T-helper 17 cell (primary cell): ENCODE results near the gene DTL. TPM values are rescaled to one million over a fixed set of nuclear protein-coding genes. Genes with fewer than 3 reads are reported as not detected.
A peak's percentile ranks its signal among the peaks of the same experiment; 100 is the strongest.

Experiments used
- ATAC-seq: fragments of 150-1000 bp; cut with Tn5 transposase; 2 replicates; pipeline ENCODE4 v1.10.0; 2021; ENCODE audit warnings: mild to moderate bottlenecking, moderate library complexity
- DNase-seq, 3 donors: peaks; one replicate each; pipeline versions ENCODE4 v3.0.0 to v3.0.0-alpha.2; 2020 to 2021
- H3K9me3 ChIP-seq: one replicate; pipeline ENCODE4 v1.7.0; 2013; ENCODE audit warnings: low read length, mild to moderate bottlenecking; ENCODE audit not compliant: control insufficient read depth, poor library complexity, severe bottlenecking
- H3K27ac Mint-ChIP-seq: one replicate; pipeline ENCODE4 v1.8.0; 2022; ENCODE audit warnings: mild to moderate bottlenecking, moderate library complexity, mixed read lengths
- H3K27me3 Mint-ChIP-seq: one replicate; pipeline ENCODE4 v1.8.0; 2022; ENCODE audit warnings: mixed read lengths
- H3K36me3 Mint-ChIP-seq: one replicate; pipeline ENCODE4 v1.8.0; 2022; ENCODE audit warnings: low read depth, mixed read lengths
- H3K4me1 Mint-ChIP-seq: one replicate; pipeline ENCODE4 v1.8.0; 2022; ENCODE audit warnings: mild to moderate bottlenecking, mixed read lengths
- H3K4me3 Mint-ChIP-seq: one replicate; pipeline ENCODE4 v1.8.0; 2022; ENCODE audit warnings: mild to moderate bottlenecking, moderate library complexity, mixed read lengths
- total RNA-seq, 4 donors: library from RNA in 2 of 4; stranded (reverse) in 2 of 4; gene quantifications; one replicate each; pipeline ENCODE4 v1.2.3 and lab custom pipeline; 2022 to 2026

DTL gene
- total RNA-seq, 2 donors from 2014 or later = 0.72 to 1.7 TPM

DNA sequence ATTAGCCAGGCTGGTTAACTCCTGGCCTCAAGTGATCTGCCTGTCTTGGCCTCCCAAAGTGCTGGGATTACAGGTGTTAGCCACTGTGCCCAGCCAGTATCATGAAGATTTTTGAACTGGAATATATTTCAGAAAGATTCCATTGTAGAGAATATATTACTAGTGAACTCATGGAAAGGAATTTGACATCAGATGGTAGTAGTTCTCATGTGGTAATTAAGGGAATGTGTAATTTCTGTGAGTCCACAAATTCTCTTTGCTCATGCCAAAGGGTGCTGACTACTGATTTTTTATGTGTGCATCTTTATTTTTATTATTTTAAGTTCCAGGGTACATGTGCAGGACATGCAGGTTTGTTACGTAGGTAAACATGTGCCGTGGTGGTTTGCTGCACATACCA is 10.4 kb downstream of the DTL start:
- Mint-ChIP-seq H3K36me3 (no peaks in the 10 kb centered on the region), H3K27ac (no peak overlapping the region), H3K27me3 (no peaks in the 10 kb centered on the region), H3K4me3 (no peak overlapping the region), H3K4me1 (peaks cover 15% of the 10 kb centered on the region)
- DNase-seq = no peak
- no peaks in the 10 kb centered on the region for H3K9me3 ChIP-seq
- ATAC-seq = no peak

DNA sequence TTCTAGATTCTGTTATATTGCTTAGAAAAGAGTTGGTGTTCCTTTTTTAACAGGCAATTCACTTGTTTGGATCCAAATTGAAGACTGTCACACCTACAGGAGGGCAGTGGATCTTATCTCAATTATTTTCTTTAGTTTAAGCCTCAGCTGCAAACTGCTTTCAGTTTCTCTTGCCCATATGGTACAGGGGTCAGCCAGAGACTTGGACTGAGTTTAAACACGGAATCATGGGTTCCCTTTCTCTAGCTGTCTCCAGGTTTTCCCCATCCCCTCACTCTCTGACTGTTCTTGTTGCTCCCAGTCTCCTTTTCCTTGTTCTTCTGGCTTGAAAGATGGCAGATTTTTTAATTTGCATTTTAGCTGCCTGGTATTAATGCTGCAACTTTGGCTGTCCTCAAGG is 18.4 kb downstream of the DTL start:
- no peak for ATAC-seq
- Mint-ChIP-seq H3K27me3 (no peaks in the 10 kb centered on the region), H3K36me3 (peaks cover 2% of the 10 kb centered on the region), H3K27ac (peak overlapping the region; percentile 70), H3K4me3 (no peak overlapping the region), H3K4me1 (peaks cover 9% of the 10 kb centered on the region)
- no peak for DNase-seq
- H3K9me3 ChIP-seq = no peaks in the 10 kb centered on the region

DNA sequence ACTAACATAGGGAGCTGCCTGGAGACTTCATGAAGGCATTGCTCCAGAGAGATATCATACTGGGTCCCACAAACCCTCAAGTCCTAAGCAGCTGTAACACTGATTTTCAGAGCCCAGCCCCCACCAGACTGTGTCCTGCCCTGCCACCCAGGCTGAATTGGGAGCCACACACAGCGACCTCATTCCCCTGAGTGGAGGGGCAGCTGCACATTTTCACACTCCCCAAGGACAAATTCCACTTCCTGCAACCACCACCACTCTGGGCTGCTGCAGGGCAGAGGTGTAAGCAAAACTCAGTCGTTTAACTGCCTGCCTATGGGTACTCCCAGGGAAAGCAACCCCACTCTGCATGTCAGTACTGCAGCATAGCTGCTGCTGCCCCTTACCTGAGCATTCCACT is 19.8 kb downstream of the DTL start:
- no peaks in the 10 kb centered on the region for H3K9me3 ChIP-seq
- no peak for DNase-seq
- Mint-ChIP-seq H3K4me3 (no peak overlapping the region), H3K27ac (no peak overlapping the region), H3K4me1 (peaks cover 9% of the 10 kb centered on the region), H3K27me3 (no peaks in the 10 kb centered on the region), H3K36me3 (peaks cover 2% of the 10 kb centered on the region)
- ATAC-seq = no peak

DNA sequence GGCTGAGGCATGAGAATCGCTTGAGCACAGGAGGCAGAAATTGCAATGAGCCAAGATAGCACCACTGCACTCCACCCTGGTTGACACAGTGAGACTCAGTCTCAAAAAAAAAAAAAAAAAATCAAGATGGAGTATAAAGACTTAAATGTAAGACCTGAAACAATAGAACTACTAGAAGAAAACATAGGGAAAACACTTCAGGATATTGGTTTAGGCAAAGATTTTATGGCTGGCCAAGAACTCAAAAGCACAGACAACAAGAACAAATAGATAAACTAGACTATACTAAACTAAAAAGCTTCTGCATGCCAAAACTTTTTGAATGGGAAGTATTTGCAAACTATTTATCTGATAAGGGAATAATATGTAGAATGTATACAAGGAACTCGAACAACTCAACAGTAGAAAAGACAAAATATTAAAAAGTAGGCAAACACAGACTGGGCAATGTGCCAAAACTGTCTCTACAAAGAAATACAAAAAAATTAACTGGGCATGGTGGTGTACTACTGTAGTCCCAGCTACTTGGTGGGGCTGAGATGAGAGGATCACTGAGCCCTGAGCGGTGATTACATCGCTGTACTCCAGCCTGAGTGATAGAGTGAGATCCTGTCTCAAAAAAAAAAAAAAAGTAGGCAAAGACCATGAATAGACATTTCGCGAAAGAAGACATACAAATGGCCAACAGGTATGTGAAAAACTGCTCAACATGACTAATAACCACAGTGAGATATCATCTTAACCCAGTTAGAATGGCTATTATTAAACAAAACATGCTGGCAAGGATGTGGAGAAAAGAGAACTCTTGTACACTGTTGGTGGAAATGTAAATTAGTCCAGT is 25.3 kb downstream of the DTL start:
- Mint-ChIP-seq H3K27me3 (no peaks in the 10 kb centered on the region), H3K36me3 (peaks cover 2% of the 10 kb centered on the region), H3K4me3 (no peak overlapping the region), H3K27ac (no peak overlapping the region), H3K4me1 (peaks cover 2% of the 10 kb centered on the region)
- DNase-seq (no peak), ATAC-seq (no peak)
- no peaks in the 10 kb centered on the region for H3K9me3 ChIP-seq

DNA sequence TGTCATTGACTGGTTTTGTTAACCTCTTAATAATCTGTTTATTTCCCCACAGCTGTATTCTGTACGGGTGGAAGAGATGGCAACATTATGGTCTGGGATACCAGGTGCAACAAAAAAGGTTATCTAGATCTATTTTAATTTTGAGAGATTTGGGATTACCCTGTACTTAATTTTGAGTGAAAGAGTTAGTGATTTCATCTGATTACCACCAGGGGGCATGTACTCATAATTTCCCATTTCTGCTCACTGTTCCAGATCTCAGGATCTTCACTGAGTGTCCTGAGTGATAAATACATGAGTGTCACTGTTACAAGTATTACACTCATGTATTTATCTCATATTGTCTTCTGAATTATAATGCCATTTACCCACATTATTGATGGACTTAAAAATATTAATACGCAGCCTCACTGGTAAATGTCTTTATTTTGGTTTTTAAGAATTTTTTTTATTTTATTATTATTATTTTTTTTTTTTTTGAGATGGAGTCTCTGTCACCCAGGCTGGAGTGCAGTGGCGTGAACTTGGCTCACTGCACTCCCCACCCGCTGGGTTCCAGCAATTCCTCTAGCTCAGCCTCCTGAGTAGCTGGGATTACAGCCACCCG is 27.4 kb downstream of the DTL start:
- no peaks in the 10 kb centered on the region for H3K9me3 ChIP-seq
- DNase-seq = no peak
- H3K4me3 Mint-ChIP-seq = no peak overlapping the region
- no peaks in the 10 kb centered on the region for H3K27me3 Mint-ChIP-seq
- no peaks in the 10 kb centered on the region for H3K36me3 Mint-ChIP-seq
- ATAC-seq = peak; percentile 49
- no peak overlapping the region for H3K27ac Mint-ChIP-seq
- H3K4me1 Mint-ChIP-seq = peaks cover 2% of the 10 kb centered on the region

DNA sequence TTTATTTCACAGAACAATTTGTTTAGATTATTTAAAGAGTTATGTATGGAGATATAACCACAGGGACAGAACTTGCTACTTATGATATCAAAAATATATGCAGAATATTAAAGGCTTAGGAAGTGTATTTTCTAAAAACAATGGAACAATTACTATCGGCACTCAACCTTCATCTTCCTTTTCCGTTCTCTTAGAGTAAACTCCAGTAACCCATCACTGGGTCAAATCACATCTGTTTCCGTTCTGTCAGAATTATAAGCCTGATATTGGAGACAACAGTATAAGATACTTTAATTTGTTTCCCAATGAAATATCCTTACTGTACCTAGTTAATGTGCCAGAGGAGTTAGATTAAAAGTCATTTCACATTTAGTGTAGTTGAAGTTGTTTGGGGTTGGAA is 32.2 kb downstream of the DTL start:
- no peak overlapping the region for H3K27ac Mint-ChIP-seq
- no peaks in the 10 kb centered on the region for H3K27me3 Mint-ChIP-seq
- H3K4me3 Mint-ChIP-seq = no peak overlapping the region
- DNase-seq (no peak), ATAC-seq (no peak)
- H3K36me3 Mint-ChIP-seq = no peaks in the 10 kb centered on the region
- H3K4me1 Mint-ChIP-seq = peaks cover 6% of the 10 kb centered on the region
- no peaks in the 10 kb centered on the region for H3K9me3 ChIP-seq

DNA sequence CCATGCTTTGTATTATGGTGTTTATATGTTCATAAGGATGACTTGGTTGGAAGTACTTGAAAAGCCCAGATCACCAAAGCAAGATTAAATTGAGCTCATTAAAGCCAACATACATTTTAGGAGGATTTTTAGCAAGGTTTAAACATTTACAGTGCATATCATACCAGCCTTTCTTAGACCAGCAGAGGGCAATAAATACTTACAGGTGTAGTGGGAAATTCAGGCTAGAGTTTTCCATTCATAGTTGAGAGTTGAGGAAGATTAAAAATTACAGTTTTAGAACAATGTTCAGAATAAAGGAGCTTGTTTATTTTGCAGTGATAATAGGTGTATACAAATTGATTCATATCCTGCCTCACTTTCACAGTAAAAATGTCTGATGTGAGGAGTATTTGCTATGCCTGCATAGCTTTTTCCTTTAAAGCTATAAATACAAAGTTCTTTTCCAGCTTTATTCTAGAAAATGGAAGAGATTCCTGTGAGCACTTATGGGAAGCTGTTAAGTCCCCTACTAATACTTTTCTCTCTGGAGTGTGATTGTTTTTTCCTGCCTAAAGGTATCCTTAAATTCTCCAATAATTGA is 35.3 kb downstream of the DTL start:
- peak; percentile 66 for ATAC-seq
- no peaks in the 10 kb centered on the region for H3K9me3 ChIP-seq
- Mint-ChIP-seq H3K27me3 (no peaks in the 10 kb centered on the region), H3K27ac (no peak overlapping the region), H3K36me3 (no peaks in the 10 kb centered on the region), H3K4me1 (peaks cover 10% of the 10 kb centered on the region), H3K4me3 (no peak overlapping the region)
- no peak for DNase-seq

DNA sequence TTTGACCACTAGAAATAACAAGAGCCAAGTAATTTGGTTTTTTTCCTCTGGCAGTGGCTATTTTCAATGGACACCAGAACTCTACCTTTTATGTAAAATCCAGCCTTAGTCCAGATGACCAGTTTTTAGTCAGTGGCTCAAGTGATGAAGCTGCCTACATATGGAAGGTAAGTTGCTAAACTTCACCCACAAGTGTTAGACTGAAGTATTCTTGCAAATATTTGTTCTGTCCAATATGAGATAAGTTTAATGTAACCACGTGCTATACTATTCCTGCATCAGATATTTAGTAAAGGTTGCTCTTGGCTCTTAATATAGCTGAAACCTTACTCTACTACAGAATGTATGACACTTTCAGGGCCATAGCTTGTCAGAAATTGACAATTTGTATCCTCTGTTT is 36.5 kb downstream of the DTL start:
- H3K9me3 ChIP-seq = no peaks in the 10 kb centered on the region
- Mint-ChIP-seq H3K4me3 (no peak overlapping the region), H3K27ac (no peak overlapping the region), H3K27me3 (no peaks in the 10 kb centered on the region), H3K36me3 (no peaks in the 10 kb centered on the region), H3K4me1 (peaks cover 10% of the 10 kb centered on the region)
- DNase-seq (no peak), ATAC-seq (no peak)

DNA sequence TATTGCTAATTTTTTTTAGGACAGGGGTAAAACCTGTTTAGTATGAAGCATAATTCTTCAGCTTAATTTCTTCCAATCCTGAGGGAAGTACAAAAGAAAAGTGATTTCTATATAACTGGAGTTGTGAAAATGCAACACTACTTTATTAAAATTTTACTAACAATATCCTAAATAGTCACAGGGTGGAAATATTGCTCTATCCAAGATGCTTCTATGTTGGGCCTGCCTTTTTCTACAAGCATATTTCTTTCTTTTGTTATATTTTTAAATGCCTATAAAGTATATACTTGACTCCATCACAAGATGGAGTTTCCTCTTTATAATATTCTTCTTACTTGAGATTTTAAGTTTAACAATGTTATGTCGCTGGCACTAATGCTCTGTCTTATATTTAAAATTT is 37.9 kb downstream of the DTL start:
- no peak overlapping the region for H3K27ac Mint-ChIP-seq
- ATAC-seq = no peak
- H3K36me3 Mint-ChIP-seq = no peaks in the 10 kb centered on the region
- H3K4me3 Mint-ChIP-seq = no peak overlapping the region
- H3K27me3 Mint-ChIP-seq = no peaks in the 10 kb centered on the region
- peaks cover 10% of the 10 kb centered on the region for H3K4me1 Mint-ChIP-seq
- no peaks in the 10 kb centered on the region for H3K9me3 ChIP-seq
- DNase-seq = no peak

DNA sequence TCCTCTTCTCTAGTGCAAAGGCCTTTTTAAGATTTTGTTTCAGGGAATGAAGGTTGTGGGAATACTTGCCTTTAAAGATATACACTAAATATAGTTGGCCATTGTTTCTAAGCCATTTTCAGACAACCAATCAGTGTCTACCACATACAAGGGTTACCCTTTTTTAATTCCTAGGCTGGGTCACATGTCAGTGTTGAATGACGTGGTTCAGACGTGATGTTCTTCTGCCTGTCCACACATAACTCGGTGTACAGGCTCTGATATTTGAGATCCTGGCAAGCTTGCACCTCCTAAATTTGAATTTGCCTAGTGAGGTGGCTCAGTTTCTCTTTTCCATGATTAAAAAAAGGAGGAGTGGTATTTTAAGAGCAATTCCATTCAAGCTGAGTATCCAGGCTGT is 38.8 kb downstream of the DTL start:
- DNase-seq = no peak
- no peaks in the 10 kb centered on the region for H3K27me3 Mint-ChIP-seq
- peaks cover 10% of the 10 kb centered on the region for H3K4me1 Mint-ChIP-seq
- no peak overlapping the region for H3K4me3 Mint-ChIP-seq
- ATAC-seq = no peak
- H3K27ac Mint-ChIP-seq = no peak overlapping the region
- H3K36me3 Mint-ChIP-seq = no peaks in the 10 kb centered on the region
- no peaks in the 10 kb centered on the region for H3K9me3 ChIP-seq

DNA sequence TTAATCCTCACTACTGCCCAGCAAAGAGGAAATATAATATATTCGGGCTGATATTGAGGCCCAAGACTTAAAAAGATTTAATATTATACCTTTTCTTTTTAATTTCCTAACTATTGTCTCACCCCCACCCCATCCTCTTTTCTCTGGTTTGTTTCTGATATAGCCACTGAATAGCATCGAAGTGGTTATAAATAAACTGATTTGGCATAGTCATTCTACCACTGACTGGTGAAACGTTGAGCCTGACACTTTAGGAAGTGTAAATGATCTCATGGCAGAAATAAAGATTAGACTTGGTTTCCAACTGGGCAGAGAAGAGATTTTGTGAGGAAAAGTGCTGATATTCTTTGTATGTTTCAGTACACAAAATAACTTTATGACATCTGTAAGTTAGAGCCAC is 39.3 kb downstream of the DTL start:
- Mint-ChIP-seq H3K27me3 (no peaks in the 10 kb centered on the region), H3K36me3 (no peaks in the 10 kb centered on the region), H3K27ac (no peak overlapping the region), H3K4me1 (peaks cover 10% of the 10 kb centered on the region), H3K4me3 (no peak overlapping the region)
- H3K9me3 ChIP-seq = no peaks in the 10 kb centered on the region
- DNase-seq (no peak), ATAC-seq (no peak)

DNA sequence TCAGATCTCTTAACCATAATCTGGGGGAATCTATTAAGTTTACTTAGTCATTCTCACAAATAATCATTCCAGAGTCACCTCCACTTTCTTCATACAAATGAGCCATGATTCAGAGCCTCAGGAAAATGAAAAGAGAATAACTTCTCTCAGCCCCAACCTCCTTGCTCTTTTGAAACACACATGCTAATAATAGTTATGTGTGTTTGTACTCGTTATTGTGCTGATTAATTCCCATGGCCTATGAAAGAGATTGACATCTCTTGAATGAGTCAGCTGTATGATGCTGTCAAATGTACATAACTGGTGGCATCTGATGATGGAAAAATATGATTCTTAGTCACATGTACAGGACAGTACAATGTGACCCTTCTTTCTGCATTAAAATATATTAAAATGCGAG is 41.5 kb downstream of the DTL start:
- Mint-ChIP-seq H3K4me3 (no peak overlapping the region), H3K27ac (no peak overlapping the region), H3K4me1 (peaks cover 7% of the 10 kb centered on the region), H3K27me3 (no peaks in the 10 kb centered on the region), H3K36me3 (no peaks in the 10 kb centered on the region)
- ATAC-seq = no peak
- no peak for DNase-seq
- no peaks in the 10 kb centered on the region for H3K9me3 ChIP-seq

DNA sequence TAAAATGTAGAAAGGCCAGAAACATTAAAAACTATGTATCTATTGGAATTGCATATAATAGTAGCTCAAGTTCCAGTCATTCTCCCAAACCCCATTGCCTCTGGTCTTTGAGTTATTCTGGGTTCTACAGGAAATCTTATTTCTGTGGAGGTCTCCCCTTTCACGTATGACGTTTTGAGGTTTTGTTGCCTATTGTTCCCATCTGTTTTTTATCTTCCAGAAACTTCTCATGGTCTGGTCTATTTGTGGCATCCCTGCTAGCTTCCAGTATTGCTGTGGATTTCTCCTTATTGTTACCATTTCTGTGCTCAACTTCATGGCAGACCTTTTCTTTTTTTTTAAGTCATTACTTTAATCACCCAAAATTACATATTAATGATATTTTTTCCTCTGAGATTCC is 43.3 kb downstream of the DTL start:
- Mint-ChIP-seq H3K4me3 (no peak overlapping the region), H3K36me3 (no peaks in the 10 kb centered on the region), H3K4me1 (peaks cover 5% of the 10 kb centered on the region), H3K27me3 (no peaks in the 10 kb centered on the region), H3K27ac (no peak overlapping the region)
- DNase-seq = no peak
- H3K9me3 ChIP-seq = no peaks in the 10 kb centered on the region
- ATAC-seq = no peak
